B cell (primary cell): ENCODE measurements around the gene TMEM234. TPM values are rescaled to one million over a fixed set of nuclear protein-coding genes. Genes with fewer than 3 reads are reported as not detected.

ENCODE experiments used
- ATAC-seq: fragments of 200-7000 bp; cut with Tn5 transposase; one replicate; pipeline ENCODE4 v1.10.0; 2021; ENCODE audit warnings: low read depth, mild to moderate bottlenecking, moderate number of reproducible peaks, moderate library complexity
- CTCF ChIA-PET: fragments of 350-600 bp; sonication (Branson Sonifier 250); formaldehyde crosslinking; loops from one replicate; lab custom pipeline; 2021; ENCODE audit warnings: antibody characterized with exemption, inconsistent platforms; lab: Charles Lee
- POLR2A ChIA-PET: fragments of 350-600 bp; sonication (Branson Sonifier 250); formaldehyde crosslinking; loops from one replicate; lab custom pipeline; 2021; ENCODE audit warnings: antibody characterized with exemption; lab: Charles Lee
- DNase-seq: peaks from one replicate; pipeline ENCODE4 v3.0.0; 2013
- H2AFZ ChIP-seq: 2 replicates; pipeline ENCODE4 v1.6.1; 2012; ENCODE audit warnings: mild to moderate bottlenecking, low read depth, low read length; ENCODE audit not compliant: insufficient read depth, poor library complexity, severe bottlenecking
- H3K27ac ChIP-seq, 2 donors: 1 replicate in 1 of 2; 2 replicates in 1 of 2; pipeline ENCODE4 v1.5.1; 2012 to 2013; ENCODE audit warnings: low read length in 2 of 2, mild to moderate bottlenecking in 2 of 2, moderate library complexity in 1 of 2
- H3K27me3 ChIP-seq, 4 experiments: fragments of 200-600 bp in 1 of 4; sonication (generic) in 1 of 4; replicated peaks in 1 of 4; 1 replicate in 2 of 4; 2 replicates in 2 of 4; pipeline versions ENCODE4 v1.6.1 to v1.7.0; 2013 to 2016; ENCODE audit warnings: low read length in 3 of 4, mild to moderate bottlenecking in 2 of 4, mixed read lengths in 1 of 4, moderate library complexity in 1 of 4; ENCODE audit not compliant: insufficient read depth in 4 of 4, control insufficient read depth in 3 of 4; ENCODE audit errors: control extremely low read depth in 1 of 4
- H3K36me3 ChIP-seq, 2 experiments: replicated peaks in 1 of 2; 1 replicate in 1 of 2; 2 replicates in 1 of 2; pipeline versions ENCODE4 v1.6.1 to v1.7.1; 2013; ENCODE audit warnings: low read length in 1 of 2; ENCODE audit not compliant: insufficient read depth in 2 of 2, control insufficient read depth in 1 of 2; ENCODE audit errors: control extremely low read depth in 1 of 2, extremely low read depth in 1 of 2
- H3K4me1 ChIP-seq, 2 donors: fragments of 200-600 bp in 1 of 2; sonication (generic) in 1 of 2; 1 replicate in 1 of 2; 2 replicates in 1 of 2; pipeline versions ENCODE4 v1.5.1 to v1.6.1; 2013 to 2017; ENCODE audit warnings: low read length in 2 of 2; ENCODE audit not compliant: control insufficient read depth in 2 of 2, insufficient read depth in 2 of 2
- H3K4me2 ChIP-seq: replicated peaks from 2 replicates; pipeline ENCODE3; 2012; ENCODE audit warnings: mild to moderate bottlenecking, low read depth, low read length; ENCODE audit not compliant: poor library complexity, severe bottlenecking
- H3K4me3 ChIP-seq, 5 experiments: fragments of 200-600 bp in 1 of 5; sonication (generic) in 1 of 5; 1 replicate in 3 of 5; 2 replicates in 2 of 5; pipeline versions ENCODE4 v1.5.1 to v1.7.0; 2011 to 2016; ENCODE audit warnings: low read length in 4 of 5, mild to moderate bottlenecking in 4 of 5, low read depth in 2 of 5, control low read depth in 1 of 5, moderate library complexity in 1 of 5; ENCODE audit not compliant: insufficient read depth in 1 of 5; ENCODE audit errors: control extremely low read depth in 1 of 5, extremely low read depth in 1 of 5
- H3K79me2 ChIP-seq: fragments of 200-600 bp; sonication (generic); one replicate; pipeline ENCODE4 v1.6.0; 2016; ENCODE audit warnings: low read length; ENCODE audit not compliant: control insufficient read depth, insufficient read depth
- H3K9ac ChIP-seq: fragments of 200-600 bp; sonication (generic); 2 replicates; pipeline ENCODE4 v1.6.1; 2017; ENCODE audit warnings: mild to moderate bottlenecking, low read length, moderate library complexity
- H3K9me3 ChIP-seq, 3 donors: one replicate each; pipeline versions ENCODE4 v1.6.1 to v1.7.1; 2013; ENCODE audit warnings: low read length in 2 of 3; ENCODE audit not compliant: control insufficient read depth in 2 of 3, insufficient read depth in 1 of 3; ENCODE audit errors: control extremely low read depth in 1 of 3
- H4K20me1 ChIP-seq: 2 replicates; pipeline ENCODE4 v1.6.0; 2012; ENCODE audit warnings: mild to moderate bottlenecking, low read length; ENCODE audit not compliant: insufficient read depth, control insufficient read depth, poor library complexity, severe bottlenecking
- H3K27ac Mint-ChIP-seq: one replicate; pipeline ENCODE4 v1.8.0; 2021; ENCODE audit warnings: mixed read lengths
- H3K27me3 Mint-ChIP-seq: one replicate; pipeline ENCODE4 v1.8.0; 2021; ENCODE audit warnings: mixed read lengths
- H3K4me1 Mint-ChIP-seq: one replicate; pipeline ENCODE4 v1.8.0; 2021; ENCODE audit warnings: mixed read lengths
- H3K4me3 Mint-ChIP-seq: one replicate; pipeline ENCODE4 v1.8.0; 2021; ENCODE audit warnings: mixed read lengths
- H3K9me3 Mint-ChIP-seq: one replicate; pipeline ENCODE4 v1.8.0; 2022; ENCODE audit warnings: mixed read lengths; ENCODE audit not compliant: insufficient read depth
- EZH2 ChIP-seq: IDR thresholded peaks from 2 replicates; pipeline ENCODE4 v1.6.1; 2012; ENCODE audit warnings: borderline replicate concordance, low read depth, mild to moderate bottlenecking, moderate library complexity, low read length; ENCODE audit not compliant: insufficient read depth, poor library complexity, severe bottlenecking
- WGBS: methylation state at CpG from one replicate; pipeline ENCODE4 v1.1.5; 2013; ENCODE audit warnings: missing lambda C conversion rate; ENCODE audit not compliant: insufficient coverage; 5-methylcytosine and 5-hydroxymethylcytosine counted together
- intact Hi-C: fragments of 100-400 bp; cut with micrococcal nuclease; formaldehyde crosslinking; loops from one replicate; pipeline ENCODE4 v1.10.0; 2022
- polyA plus RNA-seq: library from polyadenylated mRNA; depleted of rRNA; stranded (reverse); fragments of >200 nt; gene quantifications from 2 replicates; pipeline ENCODE4 v1.2.3, GENCODE V29; 2012
- total RNA-seq, 2 donors: library from RNA; stranded (reverse); fragments of 120-200 nt in 1 of 2; gene quantifications; 1 replicate in 1 of 2; 2 replicates in 1 of 2; pipeline versions ENCODE4 v1.2.3 to v1.2.4, GENCODE V29; 2013 to 2022
- TF ChIP-seq, protein P1 (sequence below): fragments of 200-600 bp; IDR thresholded peaks from one replicate; pipeline ENCODE4 v1.8.0; 2022; ENCODE audit warnings: antibody characterized with exemption, mild to moderate bottlenecking

Gene TMEM234
- total and polyA plus RNA-seq, 2 donors (not counting 1 experiment from before 2014, with no cell fraction given) = 22.0 to 60.8 TPM

GRCh38 chr1:32172621-32173245 is 49.4 kb downstream of the TMEM234 start:
- Histone ChIP-seq H3K27ac (no peak overlapping the region), H3K4me2 (no peak overlapping the region), H2AFZ (no peak overlapping the region), H3K9me3 (no peaks in the 10 kb centered on the region), H4K20me1 (no peaks in the 10 kb centered on the region), H3K36me3 (peaks cover 5 to 58% of the 10 kb centered on the region in 2 experiments), H3K4me1 (no peaks in the 10 kb centered on the region), H3K27me3 (no peaks in the 10 kb centered on the region), H3K4me3 (no peak overlapping the region), H3K79me2 (no peaks in the 10 kb centered on the region), H3K9ac (no peak overlapping the region)
- no peak overlapping the region for H3K27ac Mint-ChIP-seq
- no CpG with 5 or more reads among the region's 1 CpG for WGBS
- no peak overlapping the region for H3K4me3 Mint-ChIP-seq
- no peak for DNase-seq
- intact Hi-C loops = no loop called here
- H3K4me1 Mint-ChIP-seq = no peaks in the 10 kb centered on the region
- ChIA-PET POLR2A (interaction anchor here (0.6 kb wide), 1 partner anchor 389 kb away, joined by 6 read pairs; no protein-coding TSS in a partner anchor), CTCF (interaction anchor here (0.6 to 1.4 kb wide), 2 partner anchors 68 to 917 kb away, joined by 3 read pairs; no protein-coding TSS in a partner anchor)
- no peak for ATAC-seq
- no peaks in the 10 kb centered on the region for H3K9me3 Mint-ChIP-seq
- no peaks in the 10 kb centered on the region for H3K27me3 Mint-ChIP-seq
- TF ChIP-seq EZH2 = no peak
- TF ChIP-seq, protein P1, sequence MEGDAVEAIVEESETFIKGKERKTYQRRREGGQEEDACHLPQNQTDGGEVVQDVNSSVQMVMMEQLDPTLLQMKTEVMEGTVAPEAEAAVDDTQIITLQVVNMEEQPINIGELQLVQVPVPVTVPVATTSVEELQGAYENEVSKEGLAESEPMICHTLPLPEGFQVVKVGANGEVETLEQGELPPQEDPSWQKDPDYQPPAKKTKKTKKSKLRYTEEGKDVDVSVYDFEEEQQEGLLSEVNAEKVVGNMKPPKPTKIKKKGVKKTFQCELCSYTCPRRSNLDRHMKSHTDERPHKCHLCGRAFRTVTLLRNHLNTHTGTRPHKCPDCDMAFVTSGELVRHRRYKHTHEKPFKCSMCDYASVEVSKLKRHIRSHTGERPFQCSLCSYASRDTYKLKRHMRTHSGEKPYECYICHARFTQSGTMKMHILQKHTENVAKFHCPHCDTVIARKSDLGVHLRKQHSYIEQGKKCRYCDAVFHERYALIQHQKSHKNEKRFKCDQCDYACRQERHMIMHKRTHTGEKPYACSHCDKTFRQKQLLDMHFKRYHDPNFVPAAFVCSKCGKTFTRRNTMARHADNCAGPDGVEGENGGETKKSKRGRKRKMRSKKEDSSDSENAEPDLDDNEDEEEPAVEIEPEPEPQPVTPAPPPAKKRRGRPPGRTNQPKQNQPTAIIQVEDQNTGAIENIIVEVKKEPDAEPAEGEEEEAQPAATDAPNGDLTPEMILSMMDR = no peak

DNA sequence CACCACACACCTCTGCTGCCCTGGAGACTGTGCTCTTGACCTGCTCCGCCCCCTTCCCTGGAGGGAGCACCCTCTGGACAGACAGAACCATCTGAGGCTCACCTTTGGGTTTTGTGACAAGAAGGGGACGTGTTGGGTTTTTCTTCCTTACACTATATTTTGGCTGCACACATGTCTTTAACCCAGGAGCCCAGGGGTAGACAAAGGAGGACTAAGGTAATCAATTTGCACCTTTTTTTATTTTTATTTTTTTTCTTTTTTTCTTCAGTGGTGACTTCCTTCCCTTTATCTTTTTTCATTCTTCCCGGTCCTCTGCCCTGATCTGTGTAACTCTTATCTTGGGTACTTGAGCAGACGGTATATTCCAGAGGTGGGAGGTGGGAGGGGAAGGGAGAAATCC is 51.2 kb downstream of the TMEM234 start:
- H2AFZ ChIP-seq = no peak overlapping the region
- peaks cover 2% of the 10 kb centered on the region for H3K79me2 ChIP-seq
- ATAC-seq (no peak), DNase-seq (no peak)
- WGBS = no CpG with 5 or more reads among the region's 4 CpGs
- no peak for TF ChIP-seq EZH2
- TF ChIP-seq, protein P1 = no peak
- Mint-ChIP-seq H3K9me3 (no peaks in the 10 kb centered on the region), H3K4me1 (no peaks in the 10 kb centered on the region), H3K27me3 (no peaks in the 10 kb centered on the region), H3K4me3 (no peak overlapping the region), H3K27ac (no peak overlapping the region)
- no peak overlapping the region for H3K27ac ChIP-seq
- no peaks in the 10 kb centered on the region for H3K4me1 ChIP-seq
- peaks cover 11 to 70% of the 10 kb centered on the region in 2 experiments for H3K36me3 ChIP-seq
- no peak overlapping the region for H3K9ac ChIP-seq
- no peak overlapping the region for H3K4me3 ChIP-seq
- ChIA-PET CTCF (interaction anchor here (1.0 kb wide), 1 partner anchor 44 kb away, joined by 3 read pairs; no protein-coding TSS in a partner anchor), POLR2A (no interaction called here)
- no peaks in the 10 kb centered on the region for H3K9me3 ChIP-seq
- no peak overlapping the region for H3K4me2 ChIP-seq
- intact Hi-C loops = no loop called here
- no peaks in the 10 kb centered on the region for H3K27me3 ChIP-seq
- no peaks in the 10 kb centered on the region for H4K20me1 ChIP-seq
